DND-41 (cell line): Measurements from ENCODE around the gene PCNX1.

Source experiments
- ATAC-seq: fragments of 200-7000 bp; cut with Tn5 transposase; 3 replicates; pipeline ENCODE4 v1.9.1; 2021; ENCODE audit warnings: low read depth; ENCODE audit not compliant: insufficient read depth
- DNase-seq: peaks from one replicate; pipeline ENCODE4 v3.0.0-alpha.2; 2020
- H2AFZ ChIP-seq: 2 replicates; pipeline ENCODE4 v1.6.0; 2012; ENCODE audit warnings: low read depth, low read length
- H3K27ac ChIP-seq: 2 replicates; pipeline ENCODE4 v1.5.1; 2012; ENCODE audit warnings: low read length, inconsistent platforms
- H3K27me3 ChIP-seq: fragments of 200-600 bp; sonication (generic); 2 replicates; pipeline ENCODE4 v1.6.0; 2012; ENCODE audit warnings: low read length, mild to moderate bottlenecking, inconsistent platforms; ENCODE audit not compliant: insufficient read depth, poor library complexity
- H3K36me3 ChIP-seq: 2 replicates; pipeline ENCODE4 v1.5.1; 2012; ENCODE audit warnings: low read length, inconsistent platforms; ENCODE audit not compliant: insufficient read depth
- H3K4me1 ChIP-seq: 2 replicates; pipeline ENCODE4 v1.5.1; 2012; ENCODE audit warnings: mild to moderate bottlenecking, low read length; ENCODE audit not compliant: insufficient read depth
- H3K4me2 ChIP-seq: 2 replicates; pipeline ENCODE4 v1.6.0; 2012; ENCODE audit warnings: mild to moderate bottlenecking, moderate library complexity, low read length, inconsistent platforms; ENCODE audit not compliant: insufficient read depth
- H3K4me3 ChIP-seq, 2 experiments: fragments of 200-600 bp in 1 of 2; shearing (Covaris generic) in 1 of 2; 2 replicates each; pipeline ENCODE4 v1.5.1; 2012 to 2016; ENCODE audit warnings: inconsistent platforms in 2 of 2, low read length in 2 of 2, mild to moderate bottlenecking in 2 of 2, low read depth in 1 of 2, moderate library complexity in 1 of 2
- H3K79me2 ChIP-seq: 2 replicates; pipeline ENCODE4 v1.6.0; 2012; ENCODE audit warnings: low read length, inconsistent platforms; ENCODE audit not compliant: insufficient read depth
- H3K9ac ChIP-seq: 2 replicates; pipeline ENCODE4 v1.6.0; 2012; ENCODE audit warnings: low read depth, mild to moderate bottlenecking, inconsistent platforms, low read length, moderate library complexity
- H3K9me3 ChIP-seq: 2 replicates; pipeline ENCODE4 v1.5.1; 2012; ENCODE audit warnings: low read length, moderate library complexity, mild to moderate bottlenecking, inconsistent platforms; ENCODE audit not compliant: insufficient read depth, severe bottlenecking
- H4K20me1 ChIP-seq: 2 replicates; pipeline ENCODE4 v1.6.0; 2012; ENCODE audit warnings: low read length; ENCODE audit not compliant: insufficient read depth
- EZH2 ChIP-seq: IDR thresholded peaks from 3 replicates; pipeline ENCODE4 v1.6.1; 2012; ENCODE audit warnings: borderline replicate concordance, low read depth, mild to moderate bottlenecking, moderate library complexity, low read length, inconsistent platforms; ENCODE audit not compliant: severe bottlenecking
- TF ChIP-seq, protein P1 (sequence below): IDR thresholded peaks from 2 replicates; pipeline ENCODE4 v1.5.1; 2012; ENCODE audit warnings: borderline replicate concordance, low read length, moderate library complexity, mild to moderate bottlenecking; ENCODE audit not compliant: poor library complexity, severe bottlenecking; ENCODE audit errors: extremely low read depth

Gene PCNX1

GRCh38 chr14:70897464-70897863 lies 9.8 kb upstream of the PCNX1 start:
- no peak for DNase-seq
- Histone ChIP-seq H3K9me3 (no peaks in the 10 kb centered on the region), H3K36me3 (no peaks in the 10 kb centered on the region), H3K4me2 (no peak overlapping the region), H3K27me3 (no peaks in the 10 kb centered on the region), H4K20me1 (no peaks in the 10 kb centered on the region), H3K4me1 (0 out of 2 replicates have a peak, but pooled peaks cover 4% of the 10 kb centered on the region), H3K9ac (no peak overlapping the region), H3K27ac (no peak overlapping the region), H3K79me2 (no peaks in the 10 kb centered on the region), H3K4me3 (no peak overlapping the region), H2AFZ (no peak overlapping the region; the same call in 1 of the 2 replicates)
- TF ChIP-seq, protein P1, sequence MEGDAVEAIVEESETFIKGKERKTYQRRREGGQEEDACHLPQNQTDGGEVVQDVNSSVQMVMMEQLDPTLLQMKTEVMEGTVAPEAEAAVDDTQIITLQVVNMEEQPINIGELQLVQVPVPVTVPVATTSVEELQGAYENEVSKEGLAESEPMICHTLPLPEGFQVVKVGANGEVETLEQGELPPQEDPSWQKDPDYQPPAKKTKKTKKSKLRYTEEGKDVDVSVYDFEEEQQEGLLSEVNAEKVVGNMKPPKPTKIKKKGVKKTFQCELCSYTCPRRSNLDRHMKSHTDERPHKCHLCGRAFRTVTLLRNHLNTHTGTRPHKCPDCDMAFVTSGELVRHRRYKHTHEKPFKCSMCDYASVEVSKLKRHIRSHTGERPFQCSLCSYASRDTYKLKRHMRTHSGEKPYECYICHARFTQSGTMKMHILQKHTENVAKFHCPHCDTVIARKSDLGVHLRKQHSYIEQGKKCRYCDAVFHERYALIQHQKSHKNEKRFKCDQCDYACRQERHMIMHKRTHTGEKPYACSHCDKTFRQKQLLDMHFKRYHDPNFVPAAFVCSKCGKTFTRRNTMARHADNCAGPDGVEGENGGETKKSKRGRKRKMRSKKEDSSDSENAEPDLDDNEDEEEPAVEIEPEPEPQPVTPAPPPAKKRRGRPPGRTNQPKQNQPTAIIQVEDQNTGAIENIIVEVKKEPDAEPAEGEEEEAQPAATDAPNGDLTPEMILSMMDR, result no peak
- no peak for TF ChIP-seq EZH2
- ATAC-seq, result no peak

GRCh38 chr14:70898111-70898745 lies 9.0 kb upstream of the PCNX1 start:
- no peaks in the 10 kb centered on the region for H3K27me3 ChIP-seq
- no peak overlapping the region for H2AFZ ChIP-seq
- no peaks in the 10 kb centered on the region for H4K20me1 ChIP-seq
- no peaks in the 10 kb centered on the region for H3K9me3 ChIP-seq
- no peak overlapping the region for H3K9ac ChIP-seq
- H3K27ac ChIP-seq, result no peak overlapping the region
- H3K79me2 ChIP-seq, result no peaks in the 10 kb centered on the region
- no peak for DNase-seq
- no peak for TF ChIP-seq EZH2
- TF ChIP-seq, protein P1, result no peak
- ATAC-seq, result no peak
- H3K4me2 ChIP-seq, result no peak overlapping the region
- H3K4me1 ChIP-seq, result 0 out of 2 replicates have a peak, but pooled peaks cover 4% of the 10 kb centered on the region
- no peak overlapping the region for H3K4me3 ChIP-seq
- H3K36me3 ChIP-seq, result no peaks in the 10 kb centered on the region

GRCh38 chr14:70901269-70901668 lies 6.0 kb upstream of the PCNX1 start:
- no peaks in the 10 kb centered on the region for H4K20me1 ChIP-seq
- no peaks in the 10 kb centered on the region for H3K9me3 ChIP-seq
- no peaks in the 10 kb centered on the region for H3K36me3 ChIP-seq
- no peak overlapping the region for H2AFZ ChIP-seq
- peaks cover 4% of the 10 kb centered on the region for H3K4me1 ChIP-seq
- H3K9ac ChIP-seq, result no peak overlapping the region
- DNase-seq (no peak), ATAC-seq (no peak)
- no peak for TF ChIP-seq EZH2
- TF ChIP-seq, protein P1, result no peak
- H3K4me3 ChIP-seq, result no peak overlapping the region
- H3K27me3 ChIP-seq, result no peaks in the 10 kb centered on the region
- no peak overlapping the region for H3K27ac ChIP-seq
- no peak overlapping the region for H3K4me2 ChIP-seq
- H3K79me2 ChIP-seq, result no peaks in the 10 kb centered on the region

DNA sequence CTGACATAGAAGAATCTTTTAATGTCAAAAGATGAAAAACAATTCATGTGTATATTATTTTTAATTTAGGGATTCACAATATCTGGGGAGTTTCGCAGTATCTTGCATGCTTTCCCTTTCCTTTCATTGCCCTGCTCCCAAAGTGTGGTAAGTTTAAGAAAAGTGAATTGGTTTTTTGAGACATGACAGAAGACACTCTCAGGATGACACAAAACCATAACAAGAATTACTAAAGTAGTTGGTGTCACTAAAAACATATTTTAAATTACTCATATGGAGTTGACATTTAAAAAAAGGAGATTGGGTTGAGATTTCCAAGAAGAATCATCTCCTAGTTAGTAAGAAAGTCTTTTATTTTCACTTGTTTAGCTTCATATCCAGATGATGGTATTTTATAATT lies 5.1 kb upstream of the PCNX1 start:
- no peaks in the 10 kb centered on the region for H3K27me3 ChIP-seq
- no peak for ATAC-seq
- H3K27ac ChIP-seq, result no peak overlapping the region
- H2AFZ ChIP-seq, result no peak overlapping the region
- H3K4me3 ChIP-seq, result no peak overlapping the region
- H3K36me3 ChIP-seq, result no peaks in the 10 kb centered on the region
- no peak overlapping the region for H3K4me2 ChIP-seq
- TF ChIP-seq, protein P1, result no peak
- no peak for TF ChIP-seq EZH2
- no peak for DNase-seq
- H3K79me2 ChIP-seq, result 0 out of 2 replicates have a peak, but pooled peaks cover 4% of the 10 kb centered on the region
- H3K9ac ChIP-seq, result no peak overlapping the region
- H3K9me3 ChIP-seq, result no peaks in the 10 kb centered on the region
- H3K4me1 ChIP-seq, result peaks cover 12% of the 10 kb centered on the region
- H4K20me1 ChIP-seq, result no peaks in the 10 kb centered on the region
